Kidney glomerular epithelial cell (primary cell): ENCODE measurements around the gene RFX1.
"Not testable (repeated sequence)": the region's sequence is repeated elsewhere in the genome, so short reads cannot be mapped to it uniquely, and the experiment has no call there.

Experiments used
- DNase-seq: peaks from one replicate; lab custom pipeline; 2025; lab: John Stamatoyannopoulos, UW

RFX1 gene

GRCh38 chr19:14006085-14006765, at the start of gene RFX1:
RFX1 (minus strand) TSS chr19:14006320; CDS start chr19:13993843, 12,477 bp downstream.
- peak; percentile 100 for DNase-seq

- DNase-seq: no peak
Observed at GRCh38 chr19:14055396-14055795, 49.3 kb upstream of the RFX1 start.

- DNase-seq: no peak
Observed at GRCh38 chr19:14054721-14055120, 48.6 kb upstream of the RFX1 start.

GRCh38 chr19:14054099-14054498, 48.0 kb upstream of the RFX1 start:
- no peak for DNase-seq

GRCh38 chr19:14053500-14053899, 47.4 kb upstream of the RFX1 start:
- no peak for DNase-seq

GRCh38 chr19:14053032-14053431, 46.9 kb upstream of the RFX1 start:
- no peak for DNase-seq

GRCh38 chr19:14052470-14052869, 46.4 kb upstream of the RFX1 start:
- no peak for DNase-seq

- no peak for DNase-seq
Observed at GRCh38 chr19:14051980-14052379, 45.9 kb upstream of the RFX1 start.

- DNase-seq: not testable (repeated sequence)
Observed at GRCh38 chr19:14050961-14051360, 44.8 kb upstream of the RFX1 start.

- no peak for DNase-seq
Observed at GRCh38 chr19:14050512-14050911, 44.4 kb upstream of the RFX1 start.

GRCh38 chr19:14048443-14049153, 42.5 kb upstream of the RFX1 start:
- DNase-seq: no peak

GRCh38 chr19:14047866-14048265, 41.7 kb upstream of the RFX1 start:
- not testable (repeated sequence) for DNase-seq

- DNase-seq: peak; percentile 25
Observed at GRCh38 chr19:14042659-14043608, 36.8 kb upstream of the RFX1 start.

- DNase-seq: no peak
Observed at GRCh38 chr19:14039181-14039580, 33.1 kb upstream of the RFX1 start.

- DNase-seq: no peak
Observed at GRCh38 chr19:14035706-14036105, 29.6 kb upstream of the RFX1 start.

GRCh38 chr19:14035159-14035558, 29.0 kb upstream of the RFX1 start:
- not testable (repeated sequence) for DNase-seq

GRCh38 chr19:14033946-14034345, 27.8 kb upstream of the RFX1 start:
- no peak for DNase-seq

- DNase-seq: peak; percentile 10
Observed at GRCh38 chr19:14031719-14032480, 25.8 kb upstream of the RFX1 start, which contains the start of gene IL27RA. IL27RA (plus strand) TSS chr19:14031762; CDS start chr19:14031873, 111 bp downstream.

GRCh38 chr19:14030997-14031718, 25.0 kb upstream of the RFX1 start:
- no peak for DNase-seq

GRCh38 chr19:14028901-14029300, 22.8 kb upstream of the RFX1 start:
- no peak for DNase-seq
